Measurements from ENCODE around the gene MOCS1.

MOCS1 gene

DNA sequence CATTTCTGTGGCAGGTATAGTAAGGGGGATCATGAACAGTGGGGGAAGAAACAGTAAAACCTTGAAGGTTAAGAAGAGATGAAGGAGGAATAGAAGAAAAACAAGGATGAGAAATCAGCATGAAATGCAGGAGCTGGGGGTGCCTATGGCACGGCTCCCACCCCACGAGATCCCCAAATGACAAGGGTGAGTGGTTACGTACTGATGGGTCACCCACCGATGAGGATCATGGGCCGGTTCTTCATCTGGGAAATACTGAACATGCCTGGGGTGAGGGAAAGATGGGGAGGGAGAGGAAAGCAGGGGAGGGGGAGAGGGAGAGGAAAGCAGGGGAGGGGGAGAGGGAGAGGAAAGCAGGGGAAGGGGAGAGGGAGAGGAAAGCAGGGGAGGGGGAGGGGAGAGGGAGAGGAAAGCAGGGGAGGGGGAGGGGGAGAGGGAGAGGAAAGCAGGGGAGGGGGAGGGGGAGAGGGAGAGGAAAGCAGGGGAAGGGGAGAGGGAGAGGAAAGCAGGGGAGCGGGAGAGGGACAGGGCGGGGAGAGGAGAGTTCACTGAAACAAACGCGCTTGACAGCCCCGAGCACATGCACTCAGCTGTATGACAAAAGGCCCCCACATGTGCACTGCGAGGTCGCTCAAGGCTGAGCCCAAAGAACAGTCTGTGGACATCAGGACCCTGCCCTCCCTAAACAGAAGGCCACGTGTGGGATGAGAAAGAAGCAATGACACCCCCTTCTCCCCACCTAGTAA is 25.3 kb downstream of the MOCS1 start (continued):
- TF ChIP-seq ZSCAN18 (tag by site-specific recombination; IDR thresholded peaks at IDR 0.05) (no peak), ZNF585B (tag by site-specific recombination; IDR thresholded peaks at IDR 0.05) (no peak), ZSCAN23 (tag by site-specific recombination; IDR thresholded peaks at IDR 0.05) (no peak), ZNF266 (tag by site-specific recombination; IDR thresholded peaks at IDR 0.05; ENCODE audit: low read depth) (no peak), ZNF513 (tag by site-specific recombination; IDR thresholded peaks at IDR 0.05) (no peak), ZEB2 (tag by site-specific recombination; IDR thresholded peaks at IDR 0.05) (no peak)

GRCh38 chr6:39907871-39908575 is 26.2 kb downstream of the MOCS1 start:
- POLR2A ChIA-PET = no interaction called here
- CTCF ChIA-PET = interaction anchor here (0.9 kb wide), 1 partner anchor 7 kb away, joined by 4 read pairs; no protein-coding TSS in a partner anchor
- TF ChIP-seq ZNF513 (tag by site-specific recombination; IDR thresholded peaks at IDR 0.05) (no peak), ZNF121 (tag by site-specific recombination; IDR thresholded peaks at IDR 0.05) (no peak), ZNF544 (tag by site-specific recombination; IDR thresholded peaks at IDR 0.05) (no peak), ZNF18 (tag by site-specific recombination; IDR thresholded peaks at IDR 0.05) (no peak), ZBTB7A (tag by site-specific recombination; IDR thresholded peaks at IDR 0.05; ENCODE audit: low read depth) (no peak), ZNF701 (tag by site-specific recombination; IDR thresholded peaks at IDR 0.05) (no peak), ZNF830 (tag by site-specific recombination; IDR thresholded peaks at IDR 0.05; ENCODE audit: low read depth) (no peak), ZNF660 (tag by site-specific recombination; IDR thresholded peaks at IDR 0.05) (no peak), ZNF639 (tag by site-specific recombination; IDR thresholded peaks at IDR 0.05) (no peak), ZIC2 (tag by site-specific recombination; IDR thresholded peaks at IDR 0.05) (no peak)
- TF ChIP-seq, protein P1, sequence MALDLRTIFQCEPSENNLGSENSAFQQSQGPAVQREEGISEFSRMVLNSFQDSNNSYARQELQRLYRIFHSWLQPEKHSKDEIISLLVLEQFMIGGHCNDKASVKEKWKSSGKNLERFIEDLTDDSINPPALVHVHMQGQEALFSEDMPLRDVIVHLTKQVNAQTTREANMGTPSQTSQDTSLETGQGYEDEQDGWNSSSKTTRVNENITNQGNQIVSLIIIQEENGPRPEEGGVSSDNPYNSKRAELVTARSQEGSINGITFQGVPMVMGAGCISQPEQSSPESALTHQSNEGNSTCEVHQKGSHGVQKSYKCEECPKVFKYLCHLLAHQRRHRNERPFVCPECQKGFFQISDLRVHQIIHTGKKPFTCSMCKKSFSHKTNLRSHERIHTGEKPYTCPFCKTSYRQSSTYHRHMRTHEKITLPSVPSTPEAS (tag by site-specific recombination; IDR thresholded peaks at IDR 0.05) = no peak
- TF ChIP-seq, protein P2, sequence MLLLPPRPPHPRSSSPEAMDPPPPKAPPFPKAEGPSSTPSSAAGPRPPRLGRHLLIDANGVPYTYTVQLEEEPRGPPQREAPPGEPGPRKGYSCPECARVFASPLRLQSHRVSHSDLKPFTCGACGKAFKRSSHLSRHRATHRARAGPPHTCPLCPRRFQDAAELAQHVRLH (tag by site-specific recombination; IDR thresholded peaks at IDR 0.05) = no peak
- TF ChIP-seq, protein P3, sequence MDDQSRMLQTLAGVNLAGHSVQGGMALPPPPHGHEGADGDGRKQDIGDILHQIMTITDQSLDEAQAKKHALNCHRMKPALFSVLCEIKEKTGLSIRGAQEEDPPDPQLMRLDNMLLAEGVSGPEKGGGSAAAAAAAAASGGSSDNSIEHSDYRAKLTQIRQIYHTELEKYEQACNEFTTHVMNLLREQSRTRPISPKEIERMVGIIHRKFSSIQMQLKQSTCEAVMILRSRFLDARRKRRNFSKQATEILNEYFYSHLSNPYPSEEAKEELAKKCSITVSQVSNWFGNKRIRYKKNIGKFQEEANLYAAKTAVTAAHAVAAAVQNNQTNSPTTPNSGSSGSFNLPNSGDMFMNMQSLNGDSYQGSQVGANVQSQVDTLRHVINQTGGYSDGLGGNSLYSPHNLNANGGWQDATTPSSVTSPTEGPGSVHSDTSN (CRISPR knock-in tag; IDR thresholded peaks at IDR 0.05) = no peak

More at GRCh38 chr6:39907871-39908575, 26.2 kb downstream of the MOCS1 start:
- H3K4me1 ChIP-seq (ENCODE audit: control insufficient read depth, insufficient read depth, low read length) = no peaks in the 10 kb centered on the region
- H3K27ac ChIP-seq (ENCODE audit: extremely low read depth, low read depth, low read length) = no peak overlapping the region
- H3K9me3 ChIP-seq (ENCODE audit: control insufficient read depth, insufficient read depth, low read depth, low read length) = no peaks in the 10 kb centered on the region
- H3K4me3 ChIP-seq (ENCODE audit: low read depth, low read length) = no peak overlapping the region
- peaks cover 0 to 35% of the 10 kb centered on the region in 2 experiments; a peak in 1 of 3 replicates for H3K36me3 ChIP-seq (ENCODE audit: control insufficient read depth in 2 of 2, insufficient read depth in 1 of 2, low read length in 2 of 2)
